Peyer's patch (tissue), 4 donors: ENCODE results near the gene JAK1.

Experiments
- CTCF ChIP-seq, 6 experiments: fragments of 450-650 bp in 4 of 6; fragments of 200-600 bp in 2 of 6; sonication (generic) in 1 of 6; IDR thresholded peaks; one replicate each; pipeline ENCODE4 v1.5.1; 2017 to 2019; ENCODE audit warnings: antibody characterized with exemption in 6 of 6, mild to moderate bottlenecking in 3 of 6, moderate library complexity in 1 of 6
- POLR2A ChIP-seq, 2 donors: fragments of 450-650 bp; IDR thresholded peaks; one replicate each; pipeline ENCODE4 v1.5.1; 2017; ENCODE audit warnings: antibody characterized with exemption in 2 of 2, mild to moderate bottlenecking in 2 of 2, moderate library complexity in 2 of 2

GRCh38 chr1:64864018-64864940 is 102.1 kb downstream of the JAK1 start:
- no peak for TF ChIP-seq CTCF (IDR thresholded peaks at IDR 0.05)
- no peak for TF ChIP-seq POLR2A (IDR thresholded peaks at IDR 0.05)
